Measurements from ENCODE around the gene APPBP2.
"Not testable (repeated sequence)": the region's sequence is repeated elsewhere in the genome, so short reads cannot be mapped to it uniquely, and the experiment has no call there.

APPBP2 gene

GRCh38 chr17:60426596-60426995 lies 99.4 kb downstream of the APPBP2 start:
- no peak for TF ChIP-seq CTCF (conservative IDR thresholded peaks at IDR 0.05)

GRCh38 chr17:60425626-60426025 lies 100.4 kb downstream of the APPBP2 start:
- no peak overlapping the region for H3K27ac ChIP-seq
- no peak for TF ChIP-seq CTCF (conservative IDR thresholded peaks at IDR 0.05)

More at GRCh38 chr17:60426596-60426995, 99.4 kb downstream of the APPBP2 start:
- no peak overlapping the region for H3K27ac ChIP-seq

- no peak for TF ChIP-seq CTCF (conservative IDR thresholded peaks at IDR 0.05)
- H3K27ac ChIP-seq = no peak overlapping the region
Measured at GRCh38 chr17:60423865-60424264, 102.2 kb downstream of the APPBP2 start.

- no peak for TF ChIP-seq CTCF (conservative IDR thresholded peaks at IDR 0.05)
- H3K27ac ChIP-seq = no peak within 1 kb of the TSS
Measured at GRCh38 chr17:60422162-60422665, 103.8 kb downstream of the APPBP2 start, which contains the start of gene CHCT1. CHCT1 (plus strand) TSS chr17:60422489; CDS start chr17:60422593, 104 bp downstream.

- no peak for TF ChIP-seq CTCF (conservative IDR thresholded peaks at IDR 0.05)
- no peak overlapping the region for H3K27ac ChIP-seq
Measured at GRCh38 chr17:60421273-60422161, 104.5 kb downstream of the APPBP2 start.

DNA sequence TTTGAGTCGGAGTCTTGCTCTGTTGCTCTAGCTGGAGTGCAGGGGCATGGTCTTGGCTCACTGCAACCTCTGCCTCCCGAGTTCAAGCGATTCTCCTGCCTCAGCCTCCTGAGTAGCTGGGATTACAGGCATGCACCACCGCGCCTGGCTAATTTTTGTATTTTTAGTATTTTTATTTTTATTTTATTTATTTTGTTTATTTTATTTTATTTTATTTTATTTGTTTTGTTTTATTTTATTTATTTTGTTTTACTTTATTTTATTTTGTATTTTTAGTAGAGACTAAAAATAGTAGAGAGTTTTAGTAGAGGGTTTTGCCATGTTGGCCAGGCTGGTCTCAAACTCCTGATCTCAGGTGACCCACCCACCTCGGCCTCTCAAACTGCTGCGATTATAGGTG lies 106.2 kb downstream of the APPBP2 start:
- H3K27ac ChIP-seq = not testable (repeated sequence)

- H3K27ac ChIP-seq = not testable (repeated sequence)
Measured at GRCh38 chr17:60419003-60419402, 107.0 kb downstream of the APPBP2 start.

- no peak for TF ChIP-seq CTCF (conservative IDR thresholded peaks at IDR 0.05)
- no peak overlapping the region for H3K27ac ChIP-seq
Measured at GRCh38 chr17:60416368-60416925, 109.6 kb downstream of the APPBP2 start.
